GM23338 (cell line): ENCODE measurements around the gene ZBED5. TPM values are rescaled to one million over a fixed set of nuclear protein-coding genes. Genes with fewer than 3 reads are reported as not detected.
A peak's percentile ranks its signal among the peaks of the same experiment; 100 is the strongest.

Experiments used
- ATAC-seq: fragments of 200-7000 bp; cut with Tn5 transposase; 3 replicates; pipeline ENCODE4 v1.9.1; 2020
- DNase-seq: peaks from one replicate; pipeline ENCODE4 v3.0.0-alpha.2; 2015; ENCODE audit warnings: low spot score
- H2AFZ ChIP-seq: fragments of 200-600 bp; sonication (generic); 2 replicates; pipeline ENCODE4 v1.8.0; 2016; ENCODE audit warnings: antibody characterized with exemption, mild to moderate bottlenecking, moderate library complexity
- H3F3A ChIP-seq: fragments of 200-600 bp; sonication (generic); replicated peaks from 2 replicates; pipeline ENCODE4 v1.8.0; 2017; ENCODE audit warnings: antibody characterized with exemption, mixed run types, low read depth
- H3K27ac ChIP-seq: fragments of 200-600 bp; sonication (generic); 2 replicates; pipeline ENCODE4 v1.6.1; 2016; ENCODE audit warnings: low read depth
- H3K27me3 ChIP-seq: fragments of 200-600 bp; sonication (generic); 2 replicates; pipeline ENCODE4 v1.8.0; 2016; ENCODE audit warnings: mild to moderate bottlenecking, mixed run types, moderate library complexity; ENCODE audit not compliant: insufficient read depth
- H3K36me3 ChIP-seq: fragments of 200-600 bp; sonication (generic); 2 replicates; pipeline ENCODE4 v1.8.0; 2016; ENCODE audit warnings: mild to moderate bottlenecking; ENCODE audit not compliant: insufficient read depth
- H3K4me1 ChIP-seq: fragments of 200-600 bp; sonication (generic); 2 replicates; pipeline ENCODE4 v1.8.0; 2016; ENCODE audit warnings: mild to moderate bottlenecking, moderate library complexity; ENCODE audit not compliant: insufficient read depth
- H3K4me2 ChIP-seq: fragments of 200-600 bp; sonication (generic); 2 replicates; pipeline ENCODE4 v1.7.1; 2017; ENCODE audit warnings: mixed run types
- H3K4me3 ChIP-seq: fragments of 200-600 bp; sonication (generic); 2 replicates; pipeline ENCODE4 v1.6.1; 2016; ENCODE audit warnings: mixed run types
- H3K79me2 ChIP-seq: fragments of 200-600 bp; sonication (generic); replicated peaks from 2 replicates; pipeline ENCODE4 v1.8.0; 2017; ENCODE audit warnings: mild to moderate bottlenecking; ENCODE audit not compliant: insufficient read depth
- H3K9me2 ChIP-seq: fragments of 200-600 bp; sonication (generic); 2 replicates; pipeline ENCODE4 v1.8.0; 2017; ENCODE audit not compliant: insufficient read depth
- H4K20me1 ChIP-seq: fragments of 200-600 bp; sonication (generic); replicated peaks from 2 replicates; pipeline ENCODE4 v1.8.0; 2017; ENCODE audit warnings: mild to moderate bottlenecking; ENCODE audit not compliant: insufficient read depth
- H3K27ac Mint-ChIP-seq: 2 replicates; pipeline ENCODE4 v1.8.0; 2020; ENCODE audit warnings: inconsistent platforms, mild to moderate bottlenecking, moderate library complexity, mixed read lengths
- H3K27me3 Mint-ChIP-seq: 3 replicates; pipeline ENCODE4 v1.8.0; 2022; ENCODE audit warnings: low read depth, mild to moderate bottlenecking, moderate library complexity, mixed read lengths, inconsistent platforms; ENCODE audit not compliant: insufficient read depth, poor library complexity
- H3K36me3 Mint-ChIP-seq: 3 replicates; pipeline ENCODE4 v1.8.0; 2021; ENCODE audit warnings: low read depth, mild to moderate bottlenecking, inconsistent platforms, moderate library complexity, mixed read lengths
- H3K4me1 Mint-ChIP-seq: 3 replicates; pipeline ENCODE4 v1.8.0; 2020; ENCODE audit warnings: mild to moderate bottlenecking, inconsistent platforms, mixed read lengths
- H3K4me3 Mint-ChIP-seq: 3 replicates; pipeline ENCODE4 v1.8.0; 2021; ENCODE audit warnings: moderate library complexity, mild to moderate bottlenecking, inconsistent platforms, mixed read lengths
- H3K9me3 Mint-ChIP-seq: 3 replicates; pipeline ENCODE4 v1.8.0; 2020; ENCODE audit warnings: moderate library complexity, mild to moderate bottlenecking, inconsistent platforms, mixed read lengths
- CREB1 ChIP-seq: fragments of 250-450 bp; sonication (Bioruptor Pico); IDR thresholded peaks from 2 replicates; pipeline ENCODE4 v1.5.0; 2020; ENCODE audit warnings: low read depth, mild to moderate bottlenecking, moderate library complexity
- CTCF ChIP-seq, 2 experiments: fragments of 200-600 bp in 1 of 2; sonication (generic) in 1 of 2; conservative IDR thresholded peaks; 2 replicates each; pipeline versions ENCODE4 v1.5.1 to v1.6.1; 2016 to 2017; ENCODE audit warnings: antibody characterized with exemption in 2 of 2, low read depth in 2 of 2, mild to moderate bottlenecking in 2 of 2, moderate library complexity in 1 of 2
- ETS1 ChIP-seq: IDR thresholded peaks from 2 replicates; pipeline ENCODE4 v1.6.1; 2016; ENCODE audit warnings: antibody characterized with exemption
- EZH2phosphoT487 ChIP-seq: fragments of 200-600 bp; sonication (generic); IDR thresholded peaks from one replicate; pipeline ENCODE4 v1.8.1; 2018; ENCODE audit warnings: antibody characterized with exemption; ENCODE audit not compliant: unreplicated experiment
- POLR2AphosphoS5 ChIP-seq: IDR thresholded peaks from 2 replicates; pipeline ENCODE4 v1.6.1; 2016; ENCODE audit warnings: antibody characterized with exemption, low read depth
- REST ChIP-seq: IDR thresholded peaks from one replicate; pipeline ENCODE4 v1.6.1; 2018; ENCODE audit warnings: antibody characterized with exemption; ENCODE audit not compliant: unreplicated experiment
- STAT1 ChIP-seq: IDR thresholded peaks from one replicate; pipeline ENCODE4 v1.6.1; 2016; ENCODE audit warnings: antibody characterized with exemption; ENCODE audit not compliant: unreplicated experiment
- ZNF331 ChIP-seq: fragments of 250-450 bp; sonication (Bioruptor Pico); IDR thresholded peaks from 2 replicates; pipeline ENCODE4 v1.5.0; 2020; ENCODE audit warnings: low read depth, mild to moderate bottlenecking, moderate library complexity
- ZNF462 ChIP-seq: fragments of 250-450 bp; sonication (Bioruptor Pico); IDR thresholded peaks from 2 replicates; pipeline ENCODE4 v1.5.0; 2020; ENCODE audit warnings: mild to moderate bottlenecking, moderate library complexity
- polyA plus RNA-seq: library from polyadenylated mRNA; unstranded; fragments of >200 nt; fragmentation: Nextera tagmentation; extraction: Ambion mirVana; gene quantifications from 2 replicates; pipeline ENCODE4 v1.2.1, GENCODE V29; 2016
- total RNA-seq: library from RNA; depleted of rRNA; stranded (reverse); fragments of >200 nt; shearing (Covaris generic); gene quantifications from 2 replicates; pipeline ENCODE4 v1.2.3, GENCODE V29; 2014

Gene ZBED5
- total and polyA plus RNA-seq, 2 experiments from 2014 or later = 54.1 to 56.3 TPM

GRCh38 chr11:10896493-10896892 is 38.6 kb upstream of the ZBED5 start:
- no peaks in the 10 kb centered on the region for H3K27me3 ChIP-seq
- H3K4me1 ChIP-seq = no peaks in the 10 kb centered on the region
- Mint-ChIP-seq H3K27ac (no peak overlapping the region), H3K9me3 (no peaks in the 10 kb centered on the region), H3K27me3 (peaks cover 5% of the 10 kb centered on the region), H3K4me1 (peaks cover 5% of the 10 kb centered on the region; the same call in 2 of the 3 replicates), H3K36me3 (no peaks in the 10 kb centered on the region), H3K4me3 (no peak overlapping the region)
- no peaks in the 10 kb centered on the region for H4K20me1 ChIP-seq
- DNase-seq = no peak
- no peaks in the 10 kb centered on the region; the same call in 1 of the 2 replicates for H3K9me2 ChIP-seq
- H3F3A ChIP-seq = no peaks in the 10 kb centered on the region
- H3K4me3 ChIP-seq = no peak overlapping the region
- H3K36me3 ChIP-seq = no peaks in the 10 kb centered on the region
- H3K4me2 ChIP-seq = no peak overlapping the region
- H3K27ac ChIP-seq = no peak overlapping the region
- H3K79me2 ChIP-seq = no peaks in the 10 kb centered on the region
- TF ChIP-seq CTCF (conservative IDR thresholded peaks at IDR 0.05; ENCODE audit: low read depth in 2 of 2) (no peak), EZH2phosphoT487 (no peak), POLR2AphosphoS5 (no peak), ZNF331 (CRISPR knock-in tag) (no peak), STAT1 (no peak), CREB1 (CRISPR knock-in tag) (no peak)
- 0 out of 2 replicates have a peak overlapping the region, but pooled peaks have one; percentile 16 for H2AFZ ChIP-seq
- ATAC-seq = no peak

GRCh38 chr11:10895285-10895684 is 37.4 kb upstream of the ZBED5 start:
- ATAC-seq (no peak), DNase-seq (no peak)
- Histone ChIP-seq H3K4me3 (no peak overlapping the region), H3K79me2 (no peaks in the 10 kb centered on the region), H3K27me3 (no peaks in the 10 kb centered on the region), H3K4me1 (no peaks in the 10 kb centered on the region), H3F3A (no peaks in the 10 kb centered on the region), H3K4me2 (no peak overlapping the region), H4K20me1 (no peaks in the 10 kb centered on the region), H2AFZ (no peak overlapping the region), H3K9me2 (no peaks in the 10 kb centered on the region; the same call in 1 of the 2 replicates), H3K27ac (no peak overlapping the region), H3K36me3 (no peaks in the 10 kb centered on the region)
- Mint-ChIP-seq H3K9me3 (no peaks in the 10 kb centered on the region), H3K4me3 (no peak overlapping the region), H3K36me3 (no peaks in the 10 kb centered on the region), H3K27ac (no peak overlapping the region), H3K27me3 (peaks cover 5% of the 10 kb centered on the region), H3K4me1 (peaks cover 5% of the 10 kb centered on the region; the same call in 2 of the 3 replicates)
- no peak for TF ChIP-seq POLR2AphosphoS5
- no peak for TF ChIP-seq ZNF331 (CRISPR knock-in tag)
- no peak for TF ChIP-seq ZNF462 (CRISPR knock-in tag)
- no peak for TF ChIP-seq STAT1
- no peak for TF ChIP-seq REST
- TF ChIP-seq ETS1 = no peak
